HEK293T (cell line): ENCODE results near the gene POLR2I.

Experiments
- BHLHE40 ChIP-seq: fragments of 450-650 bp; IDR thresholded peaks from 2 replicates; pipeline ENCODE4 v1.6.1; 2016; ENCODE audit warnings: mild to moderate bottlenecking, moderate library complexity, borderline replicate concordance
- ELF4 ChIP-seq: fragments of 450-650 bp; IDR thresholded peaks from 2 replicates; pipeline ENCODE4 v1.6.1; 2017; ENCODE audit warnings: antibody characterized with exemption
- FOXA1 ChIP-seq: fragments of 450-650 bp; IDR thresholded peaks from 2 replicates; pipeline ENCODE4 v1.6.1; 2016; ENCODE audit warnings: mild to moderate bottlenecking
- FOXM1 ChIP-seq: fragments of 450-650 bp; IDR thresholded peaks from 2 replicates; pipeline ENCODE4 v1.6.1; 2017; ENCODE audit warnings: mild to moderate bottlenecking, borderline replicate concordance
- L3MBTL2 ChIP-seq: fragments of 450-650 bp; conservative IDR thresholded peaks from 2 replicates; pipeline ENCODE4 v1.6.1; 2016; ENCODE audit warnings: mild to moderate bottlenecking

DNA sequence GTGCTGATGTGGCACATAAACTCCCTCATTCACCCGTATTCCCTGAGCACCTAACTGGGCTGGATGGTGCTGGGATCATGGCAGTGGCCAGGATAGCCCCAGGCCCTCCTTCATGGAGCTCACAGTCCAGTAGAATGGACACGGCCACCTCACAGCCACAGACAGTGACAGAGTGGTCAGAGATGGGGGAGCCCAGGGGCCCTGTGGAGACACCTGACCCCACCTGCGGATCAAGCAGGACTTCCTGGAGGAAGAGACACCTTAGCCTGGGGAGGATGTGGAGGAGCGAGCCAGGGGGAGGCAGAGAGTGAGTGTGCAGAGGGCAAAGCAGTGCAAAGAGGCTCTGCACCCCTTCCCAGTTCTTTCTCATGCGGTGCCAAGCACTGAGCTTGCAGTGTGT, 24.8 kb downstream of the POLR2I start:
- no peak for TF ChIP-seq FOXA1
- no peak for TF ChIP-seq FOXM1
- no peak for TF ChIP-seq BHLHE40
- no peak for TF ChIP-seq L3MBTL2
- no peak for TF ChIP-seq ELF4
